HUES6 (cell line): ENCODE data around the gene PNISR.

ENCODE experiments used
- H3K27ac ChIP-seq: 2 replicates; pipeline ENCODE4 v1.7.0; 2013; ENCODE audit warnings: low read depth, mild to moderate bottlenecking, low read length, inconsistent platforms
- H3K27me3 ChIP-seq: 2 replicates; pipeline ENCODE4 v1.6.1; 2013; ENCODE audit warnings: low read length; ENCODE audit not compliant: control insufficient read depth, insufficient read depth
- H3K36me3 ChIP-seq: 2 replicates; pipeline ENCODE4 v1.6.1; 2013; ENCODE audit warnings: low read length; ENCODE audit not compliant: control insufficient read depth, insufficient read depth
- H3K4me1 ChIP-seq: 2 replicates; pipeline ENCODE4 v1.6.1; 2013; ENCODE audit warnings: low read length; ENCODE audit not compliant: control insufficient read depth, insufficient read depth
- H3K4me3 ChIP-seq: 2 replicates; pipeline ENCODE4 v1.5.1; 2013; ENCODE audit warnings: low read depth, low read length
- H3K9ac ChIP-seq: one replicate; pipeline ENCODE4 v1.6.1; 2013; ENCODE audit warnings: mild to moderate bottlenecking, low read length
- H3K9me3 ChIP-seq: 2 replicates; pipeline ENCODE4 v1.6.1; 2013; ENCODE audit warnings: low read depth, low read length; ENCODE audit not compliant: control insufficient read depth, insufficient read depth

The PNISR gene

GRCh38 chr6:99356641-99357040, 68.5 kb downstream of the PNISR start:
- peaks cover 9% of the 10 kb centered on the region; the same call in 1 of the 2 replicates for H3K27me3 ChIP-seq
- no peak overlapping the region for H3K9ac ChIP-seq
- H3K4me1 ChIP-seq = no peaks in the 10 kb centered on the region
- no peaks in the 10 kb centered on the region for H3K36me3 ChIP-seq
- H3K4me3 ChIP-seq = no peak overlapping the region
- H3K9me3 ChIP-seq = no peaks in the 10 kb centered on the region
- no peak overlapping the region for H3K27ac ChIP-seq

- no peak overlapping the region for H3K27ac ChIP-seq
- no peak overlapping the region for H3K9ac ChIP-seq
- H3K27me3 ChIP-seq = peaks cover 15% of the 10 kb centered on the region
- H3K9me3 ChIP-seq = no peaks in the 10 kb centered on the region
- H3K4me3 ChIP-seq = no peak overlapping the region
- H3K36me3 ChIP-seq = no peaks in the 10 kb centered on the region
- H3K4me1 ChIP-seq = peaks cover 10% of the 10 kb centered on the region; the same call in 1 of the 2 replicates
Measured at GRCh38 chr6:99354983-99355382, 70.1 kb downstream of the PNISR start.

- Histone ChIP-seq H3K4me1 (peaks cover 16% of the 10 kb centered on the region), H3K27me3 (peaks cover 17% of the 10 kb centered on the region), H3K4me3 (no peak overlapping the region), H3K9ac (no peak overlapping the region), H3K9me3 (no peaks in the 10 kb centered on the region), H3K27ac (no peak overlapping the region), H3K36me3 (no peaks in the 10 kb centered on the region)
Measured at GRCh38 chr6:99353126-99353525, 72.0 kb downstream of the PNISR start.

GRCh38 chr6:99350573-99350972, 74.5 kb downstream of the PNISR start:
- Histone ChIP-seq H3K4me1 (peaks cover 26% of the 10 kb centered on the region), H3K36me3 (no peaks in the 10 kb centered on the region), H3K9ac (no peak overlapping the region), H3K27me3 (peaks cover 7% of the 10 kb centered on the region; the same call in 1 of the 2 replicates), H3K9me3 (no peaks in the 10 kb centered on the region), H3K27ac (no peak overlapping the region), H3K4me3 (peak overlapping the region; percentile 94)

- Histone ChIP-seq H3K9ac (peak within 1 kb of the TSS; percentile 92), H3K36me3 (no peaks in the 10 kb centered on the region), H3K9me3 (no peaks in the 10 kb centered on the region), H3K27ac (peak within 1 kb of the TSS; percentile 72; the same call in 1 of the 2 replicates), H3K4me1 (peaks cover 33% of the 10 kb centered on the region), H3K4me3 (peak within 1 kb of the TSS; percentile 94), H3K27me3 (peaks cover 7% of the 10 kb centered on the region; the same call in 1 of the 2 replicates)
Measured at GRCh38 chr6:99349171-99350141, 75.7 kb downstream of the PNISR start, which contains the start of gene FAXC. Gene FAXC, minus strand, starts transcription at chr6:99349674. Its CDS starts 302 bp downstream, at chr6:99349372.

- H3K4me1 ChIP-seq = peaks cover 39% of the 10 kb centered on the region
- H3K27me3 ChIP-seq = peaks cover 7% of the 10 kb centered on the region; the same call in 1 of the 2 replicates
- H3K9me3 ChIP-seq = no peaks in the 10 kb centered on the region
- peak overlapping the region; percentile 63; the same call in 1 of the 2 replicates for H3K27ac ChIP-seq
- no peaks in the 10 kb centered on the region for H3K36me3 ChIP-seq
- H3K4me3 ChIP-seq = peak overlapping the region; percentile 94
- H3K9ac ChIP-seq = peak overlapping the region; percentile 92
Measured at GRCh38 chr6:99348288-99349170, 76.6 kb downstream of the PNISR start.
